K562 (cell line): ENCODE data around the gene CTDNEP1. TPM values are rescaled to one million over a fixed set of nuclear protein-coding genes. Genes with fewer than 3 reads are reported as not detected.

Source experiments
- BMI1 ChIP-seq: fragments of 150-350 bp; IDR thresholded peaks from 2 replicates; pipeline ENCODE4 v1.6.1; 2014; ENCODE audit warnings: low read length
- E2F1 ChIP-seq: sonication (generic); formaldehyde crosslinking; IDR thresholded peaks from 2 replicates; pipeline ENCODE4 v1.8.1; 2023; ENCODE audit warnings: mild to moderate bottlenecking, missing genetic modification reagents, moderate library complexity
- ETV1 ChIP-seq: fragments of 450-650 bp; conservative IDR thresholded peaks from 2 replicates; pipeline ENCODE4 v1.6.1; 2016; ENCODE audit warnings: missing genetic modification characterization, control low read depth, low read depth, missing compliant biosample characterization
- EWSR1 ChIP-seq: fragments of 450-650 bp; IDR thresholded peaks from 2 replicates; pipeline ENCODE4 v1.6.1; 2018; ENCODE audit warnings: borderline replicate concordance, mild to moderate bottlenecking, low read depth, moderate library complexity; ENCODE audit not compliant: partially characterized antibody
- FOS ChIP-seq: IDR thresholded peaks from 3 replicates; pipeline ENCODE4 v1.6.1; 2011; ENCODE audit not compliant: insufficient read length; ENCODE audit errors: extremely low read depth
- KDM2B ChIP-seq: fragments of 250-450 bp; sonication (Bioruptor Pico); IDR thresholded peaks from 2 replicates; pipeline ENCODE4 v1.8.0; 2021; ENCODE audit warnings: mild to moderate bottlenecking, moderate library complexity
- MEF2A ChIP-seq: IDR thresholded peaks from 2 replicates; pipeline ENCODE4 v1.6.1; 2011; ENCODE audit warnings: low read depth, mild to moderate bottlenecking, low read length, moderate library complexity; ENCODE audit not compliant: control insufficient read depth
- MYC ChIP-seq, 2 experiments: fragments of 250-450 bp in 1 of 2; sonication (Bioruptor Pico) in 1 of 2; IDR thresholded peaks; 2 replicates each; pipeline versions ENCODE4 v1.5.1 to v1.6.1; 2012 to 2021; ENCODE audit warnings: low read depth in 2 of 2, borderline replicate concordance in 1 of 2, improper control_type of control experiment in 1 of 2, low read length in 1 of 2, mild to moderate bottlenecking in 1 of 2, moderate library complexity in 1 of 2
- NFATC3 ChIP-seq: fragments of 450-650 bp; IDR thresholded peaks from 2 replicates; pipeline ENCODE4 v1.6.1; 2017; ENCODE audit warnings: mild to moderate bottlenecking
- NR4A1 ChIP-seq, 2 experiments: fragments of 250-450 bp in 1 of 2; fragments of 450-650 bp in 1 of 2; sonication (Bioruptor Pico) in 1 of 2; IDR thresholded peaks; 2 replicates each; pipeline versions ENCODE4 v1.4.0 to v1.6.1; 2016 to 2020; ENCODE audit warnings: mild to moderate bottlenecking in 2 of 2, missing compliant biosample characterization in 1 of 2, missing genetic modification characterization in 1 of 2, moderate library complexity in 1 of 2
- PHB2 ChIP-seq: fragments of 450-650 bp; IDR thresholded peaks from 2 replicates; pipeline ENCODE4 v1.6.1; 2017; ENCODE audit warnings: low read depth
- RNF2 ChIP-seq: sonication (generic); IDR thresholded peaks from 2 replicates; pipeline ENCODE4 v1.6.1; 2016
- SLC30A9 ChIP-seq: fragments of 250-450 bp; sonication (Bioruptor Pico); IDR thresholded peaks from 2 replicates; pipeline ENCODE4 v1.8.0; 2022; ENCODE audit warnings: mild to moderate bottlenecking, moderate library complexity
- UBTF ChIP-seq, 2 experiments: IDR thresholded peaks; 2 replicates each; pipeline ENCODE4 v1.6.1; 2012; ENCODE audit warnings: improper control_type of control experiment in 2 of 2, low read depth in 2 of 2, low read length in 2 of 2, borderline replicate concordance in 1 of 2
- ZNF696 ChIP-seq: fragments of 250-450 bp; sonication (Bioruptor Pico); conservative IDR thresholded peaks from 2 replicates; pipeline ENCODE4 v1.4.0; 2020; ENCODE audit warnings: mild to moderate bottlenecking, moderate library complexity
- ZNF780A ChIP-seq: fragments of 250-450 bp; sonication (Bioruptor Pico); IDR thresholded peaks from 2 replicates; pipeline ENCODE4 v1.5.0; 2021; ENCODE audit warnings: mild to moderate bottlenecking
- polyA plus RNA-seq, 8 experiments: library from polyadenylated mRNA; depleted of rRNA in 4 of 8; stranded (reverse) in 5 of 8; unstranded in 3 of 8; fragments of >200 nt; fragmentation: Nextera tagmentation in 2 of 8; fragmentation: Illumina TruSeq in 1 of 8; extraction: Ambion mirVana in 2 of 8; extraction: Trizol in 1 of 8; gene quantifications; 2 replicates each; pipeline versions ENCODE4 v1.2.1 to v1.2.3, GENCODE V29; 2011 to 2014; ENCODE audit warnings: inconsistent platforms in 1 of 8, missing spikeins in 1 of 8
- total RNA-seq, 7 experiments: library from RNA; depleted of rRNA in 6 of 7; stranded (reverse); fragments of >200 nt in 6 of 7; fragmentation: Illumina TruSeq in 2 of 7; extraction: Trizol in 2 of 7; gene quantifications; 2 replicates each; pipeline versions ENCODE4 v1.2.1 to v1.2.3, GENCODE V29; 2011 to 2021; ENCODE audit warnings: low replicate concordance in 1 of 7

Gene CTDNEP1
- total and polyA plus RNA-seq, 9 of the 15 experiments (the other 6 are each of a cell fraction or from before 2014, with no cell fraction given) = 10.7 to 150 (median 28.5) TPM

GRCh38 chr17:7282752-7283321, 31.3 kb upstream of the CTDNEP1 start (continued):
- TF ChIP-seq UBTF (IDR thresholded peaks at IDR 0.05; ENCODE audit: borderline replicate concordance in 1 of 2, low read depth in 2 of 2, low read length in 2 of 2) = no peak
- no peak for TF ChIP-seq ZNF780A (CRISPR knock-in tag)
- TF ChIP-seq RNF2 = no peak
- TF ChIP-seq KDM2B (CRISPR knock-in tag) = no peak
- TF ChIP-seq E2F1 (CRISPR knock-in tag) = no peak
- no peak for TF ChIP-seq PHB2
- peak; percentile 58; the same call in 1 of the 2 replicates for TF ChIP-seq MYC (IDR thresholded peaks at IDR 0.05; ENCODE audit: low read depth, low read length)
- no peak for TF ChIP-seq MYC (CRISPR knock-in tag; IDR thresholded peaks at IDR 0.05; ENCODE audit: borderline replicate concordance, low read depth)
- no peak for TF ChIP-seq EWSR1
- TF ChIP-seq BMI1 = no peak
- TF ChIP-seq NR4A1 (CRISPR knock-in tag; IDR thresholded peaks at IDR 0.05) = no peak
- TF ChIP-seq NR4A1 (tag; IDR thresholded peaks at IDR 0.05) = no peak
- TF ChIP-seq NFATC3 = no peak
- TF ChIP-seq SLC30A9 (CRISPR knock-in tag) = no peak
- no peak for TF ChIP-seq FOS
- no peak for TF ChIP-seq MEF2A
- TF ChIP-seq ZNF696 (CRISPR knock-in tag) = no peak
- no peak for TF ChIP-seq ETV1 (tag)
